ENCODE results near the gene OSMR.

OSMR gene

GRCh38 chr5:38961691-38962090, 115.9 kb downstream of the OSMR start:
- Histone ChIP-seq H3K36me3 (ENCODE audit: insufficient read depth, low read length) (peaks cover 98% of the 10 kb centered on the region), H3K27ac (ENCODE audit: low read depth, low read length) (no peak overlapping the region), H3K9me3 (ENCODE audit: insufficient read depth, low read depth, low read length) (no peaks in the 10 kb centered on the region), H3K27me3 (ENCODE audit: insufficient read depth, low read length) (no peaks in the 10 kb centered on the region), H3K9ac (ENCODE audit: low read depth, low read length) (no peak overlapping the region), H3K4me3 (ENCODE audit: low read length) (no peak overlapping the region), H3K4me1 (ENCODE audit: insufficient read depth, low read length) (no peaks in the 10 kb centered on the region)
- WGBS: 96% methylated on average over 2 of the region's 2 CpGs

GRCh38 chr5:38968665-38969064, 122.9 kb downstream of the OSMR start:
- H3K4me1 ChIP-seq (ENCODE audit: insufficient read depth, low read length): no peaks in the 10 kb centered on the region
- no peaks in the 10 kb centered on the region for H3K9me3 ChIP-seq (ENCODE audit: insufficient read depth, low read depth, low read length)
- peaks cover 67% of the 10 kb centered on the region for H3K36me3 ChIP-seq (ENCODE audit: insufficient read depth, low read length)
- H3K4me3 ChIP-seq (ENCODE audit: low read length): no peak overlapping the region
- WGBS: 95% methylated on average over 5 of the region's 5 CpGs
- no peak overlapping the region for H3K9ac ChIP-seq (ENCODE audit: low read depth, low read length)
- no peaks in the 10 kb centered on the region for H3K27me3 ChIP-seq (ENCODE audit: insufficient read depth, low read length)
- H3K27ac ChIP-seq (ENCODE audit: low read depth, low read length): no peak overlapping the region

- peaks cover 19% of the 10 kb centered on the region for H3K36me3 ChIP-seq (ENCODE audit: insufficient read depth, low read length)
- H3K4me1 ChIP-seq (ENCODE audit: insufficient read depth, low read length): peaks cover 20% of the 10 kb centered on the region
- no peak overlapping the region for H3K9ac ChIP-seq (ENCODE audit: low read depth, low read length)
- H3K27me3 ChIP-seq (ENCODE audit: insufficient read depth, low read length): no peaks in the 10 kb centered on the region
- no peaks in the 10 kb centered on the region for H3K9me3 ChIP-seq (ENCODE audit: insufficient read depth, low read depth, low read length)
- no peak overlapping the region for H3K27ac ChIP-seq (ENCODE audit: low read depth, low read length)
- H3K4me3 ChIP-seq (ENCODE audit: low read length): no peak overlapping the region
These were observed 132.2 kb downstream of the OSMR start for GRCh38 chr5:38978036-38978435.

- peaks cover 20% of the 10 kb centered on the region for H3K4me1 ChIP-seq (ENCODE audit: insufficient read depth, low read length)
- no peak overlapping the region for H3K4me3 ChIP-seq (ENCODE audit: low read length)
- 90% methylated on average over 2 of the region's 2 CpGs for WGBS
- H3K27me3 ChIP-seq (ENCODE audit: insufficient read depth, low read length): no peaks in the 10 kb centered on the region
- H3K36me3 ChIP-seq (ENCODE audit: insufficient read depth, low read length): peaks cover 9% of the 10 kb centered on the region
- no peaks in the 10 kb centered on the region for H3K9me3 ChIP-seq (ENCODE audit: insufficient read depth, low read depth, low read length)
- no peak overlapping the region for H3K27ac ChIP-seq (ENCODE audit: low read depth, low read length)
- no peak overlapping the region for H3K9ac ChIP-seq (ENCODE audit: low read depth, low read length)
These were observed 133.7 kb downstream of the OSMR start for GRCh38 chr5:38979535-38979934.
